ENCODE data around the gene SENP7. TPM values are rescaled to one million over a fixed set of nuclear protein-coding genes. Genes with fewer than 3 reads are reported as not detected.

The SENP7 gene
- total RNA-seq, 1 donor from 2014 or later, result 10.8 TPM

GRCh38 chr3:101388706-101389105 lies 124.3 kb downstream of the SENP7 start:
- H3K4me3 Mint-ChIP-seq (ENCODE audit: unreplicated experiment), result no peak overlapping the region
- Histone ChIP-seq H3K36me3 (ENCODE audit: insufficient read depth, low read length) (no peaks in the 10 kb centered on the region), H3K9me3 (ENCODE audit: insufficient read depth, low read depth, low read length) (no peaks in the 10 kb centered on the region), H3K9ac (ENCODE audit: low read length) (no peak overlapping the region), H3K4me1 (ENCODE audit: insufficient read depth, low read length) (no peaks in the 10 kb centered on the region), H3K4me3 (ENCODE audit: insufficient read depth, low read depth, low read length) (no peak overlapping the region), H3K27me3 (ENCODE audit: insufficient read depth, low read length) (no peaks in the 10 kb centered on the region), H2AFZ (ENCODE audit: low read depth, low read length) (no peak overlapping the region), H3K27ac (ENCODE audit: low read depth, low read length) (no peak overlapping the region), H4K20me1 (ENCODE audit: insufficient read depth, low read length) (peaks cover 4% of the 10 kb centered on the region), H3K4me2 (ENCODE audit: low read length) (no peak overlapping the region), H3K79me2 (ENCODE audit: insufficient read depth, low read length) (peaks cover 14% of the 10 kb centered on the region)
- no peaks in the 10 kb centered on the region for H3K27me3 Mint-ChIP-seq (ENCODE audit: low read depth, unreplicated experiment)
- FAIRE-seq (no peak), DNase-seq (ENCODE audit: low read depth) (no peak)
- no peak for TF ChIP-seq EZH2 (IDR thresholded peaks at IDR 0.05; ENCODE audit: insufficient read depth, low read length)
- TF ChIP-seq CTCF (IDR thresholded peaks at IDR 0.05; ENCODE audit: insufficient read depth, low read depth, low read length), result no peak
- H3K9me3 Mint-ChIP-seq (ENCODE audit: unreplicated experiment), result peaks cover 4% of the 10 kb centered on the region
- no peak overlapping the region for H3K27ac Mint-ChIP-seq (ENCODE audit: unreplicated experiment)
- H3K36me3 Mint-ChIP-seq (ENCODE audit: low read depth, unreplicated experiment), result peaks cover 16% of the 10 kb centered on the region
- no peaks in the 10 kb centered on the region for H3K4me1 Mint-ChIP-seq (ENCODE audit: low read depth, unreplicated experiment)

- FAIRE-seq, result no peak
- no peak overlapping the region for H3K27ac Mint-ChIP-seq (ENCODE audit: unreplicated experiment)
- H3K36me3 ChIP-seq (ENCODE audit: insufficient read depth, low read length), result no peaks in the 10 kb centered on the region
Observed at GRCh38 chr3:101387351-101387750, 125.7 kb downstream of the SENP7 start.

More at GRCh38 chr3:101387351-101387750, 125.7 kb downstream of the SENP7 start:
- Histone ChIP-seq H3K4me1 (ENCODE audit: insufficient read depth, low read length) (no peaks in the 10 kb centered on the region), H3K27ac (ENCODE audit: low read depth, low read length) (no peak overlapping the region), H3K9me3 (ENCODE audit: insufficient read depth, low read depth, low read length) (no peaks in the 10 kb centered on the region), H3K9ac (ENCODE audit: low read length) (no peak overlapping the region), H3K4me2 (ENCODE audit: low read length) (no peak overlapping the region), H3K4me3 (ENCODE audit: insufficient read depth, low read depth, low read length) (no peak overlapping the region), H3K79me2 (ENCODE audit: insufficient read depth, low read length) (peaks cover 14% of the 10 kb centered on the region), H4K20me1 (ENCODE audit: insufficient read depth, low read length) (peaks cover 4% of the 10 kb centered on the region), H3K27me3 (ENCODE audit: insufficient read depth, low read length) (no peaks in the 10 kb centered on the region), H2AFZ (ENCODE audit: low read depth, low read length) (no peak overlapping the region)
- peaks cover 3% of the 10 kb centered on the region for H3K9me3 Mint-ChIP-seq (ENCODE audit: unreplicated experiment)
- H3K4me1 Mint-ChIP-seq (ENCODE audit: low read depth, unreplicated experiment), result peaks cover 9% of the 10 kb centered on the region
- no peak overlapping the region for H3K4me3 Mint-ChIP-seq (ENCODE audit: unreplicated experiment)
- DNase-seq (ENCODE audit: low read depth), result no peak
- no peaks in the 10 kb centered on the region for H3K27me3 Mint-ChIP-seq (ENCODE audit: low read depth, unreplicated experiment)
- TF ChIP-seq EZH2 (IDR thresholded peaks at IDR 0.05; ENCODE audit: insufficient read depth, low read length) (no peak), CTCF (IDR thresholded peaks at IDR 0.05; ENCODE audit: insufficient read depth, low read depth, low read length) (no peak)
- H3K36me3 Mint-ChIP-seq (ENCODE audit: low read depth, unreplicated experiment), result peaks cover 13% of the 10 kb centered on the region

Data from astrocyte (in vitro differentiated cells and primary cell).